GM18868 (cell line): ENCODE data around the gene DEGS2.
"Not testable (repeated sequence)": the region's sequence is repeated elsewhere in the genome, so short reads cannot be mapped to it uniquely, and the experiment has no call there.

Experiments used
- ATAC-seq: cut with Tn5 transposase; IDR thresholded peaks from one replicate; pipeline ENCODE4 v1.9.1; 2021; ENCODE audit warnings: mild to moderate bottlenecking, moderate library complexity; ENCODE audit not compliant: unreplicated experiment

DEGS2 gene

GRCh38 chr14:100180671-100181070, 21.2 kb upstream of the DEGS2 start:
- ATAC-seq: not testable (repeated sequence)

GRCh38 chr14:100178691-100179090, 19.2 kb upstream of the DEGS2 start:
- ATAC-seq: no peak

GRCh38 chr14:100176811-100177327, 17.4 kb upstream of the DEGS2 start:
- no peak for ATAC-seq

DNA sequence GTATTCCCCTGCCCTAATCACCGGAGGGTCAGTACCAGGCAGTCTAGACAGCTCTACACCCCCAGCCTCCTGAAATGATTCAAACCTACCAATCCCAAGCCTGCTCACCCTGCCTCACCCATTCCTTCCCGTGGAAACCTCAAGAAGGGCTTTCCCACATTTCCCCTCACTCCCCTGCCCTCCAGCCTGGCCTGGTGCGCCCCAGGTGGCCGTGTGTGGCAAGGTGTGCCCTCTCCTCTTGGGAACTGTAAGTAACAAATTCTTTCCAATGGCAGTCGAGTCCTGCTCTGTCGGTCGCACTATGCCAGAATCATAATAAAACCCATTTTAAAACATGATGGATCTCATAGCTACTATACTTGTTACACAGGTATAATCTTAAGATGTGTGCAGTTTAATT, 13.9 kb upstream of the DEGS2 start:
- no peak for ATAC-seq

- no peak for ATAC-seq
Observed at GRCh38 chr14:100172811-100173210, 13.4 kb upstream of the DEGS2 start.

- no peak for ATAC-seq
Observed at GRCh38 chr14:100170880-100171279, 11.4 kb upstream of the DEGS2 start.

DNA sequence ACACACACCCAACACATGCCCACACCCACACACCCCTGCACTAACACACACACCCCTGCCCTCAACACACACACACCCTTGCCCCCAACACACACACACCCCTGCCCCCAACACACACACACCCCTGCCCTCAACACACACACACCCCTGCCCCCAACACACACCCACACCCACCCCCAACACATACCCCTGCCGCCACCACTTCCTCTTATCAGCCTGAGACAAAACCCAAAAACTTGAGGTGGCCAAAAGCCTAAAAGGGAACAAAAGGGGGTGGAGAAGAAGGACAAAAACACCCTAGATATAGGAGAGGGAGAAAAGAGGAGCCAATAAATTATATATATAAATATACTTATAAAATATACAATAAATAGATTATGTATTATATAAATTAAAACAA, 9.1 kb upstream of the DEGS2 start:
- no peak for ATAC-seq

- ATAC-seq: no peak
Observed at GRCh38 chr14:100165831-100166440, 6.5 kb upstream of the DEGS2 start.

- ATAC-seq: no peak
Observed at GRCh38 chr14:100165376-100165775, 5.9 kb upstream of the DEGS2 start.

- no peak for ATAC-seq
Observed at GRCh38 chr14:100160534-100160916, 1.1 kb upstream of the DEGS2 start.

- peak; percentile 17 for ATAC-seq
Observed at GRCh38 chr14:100159865-100160533, 554 bp upstream of the DEGS2 start.

GRCh38 chr14:100158566-100159093, 815 bp downstream of the DEGS2 start:
- no peak for ATAC-seq

DNA sequence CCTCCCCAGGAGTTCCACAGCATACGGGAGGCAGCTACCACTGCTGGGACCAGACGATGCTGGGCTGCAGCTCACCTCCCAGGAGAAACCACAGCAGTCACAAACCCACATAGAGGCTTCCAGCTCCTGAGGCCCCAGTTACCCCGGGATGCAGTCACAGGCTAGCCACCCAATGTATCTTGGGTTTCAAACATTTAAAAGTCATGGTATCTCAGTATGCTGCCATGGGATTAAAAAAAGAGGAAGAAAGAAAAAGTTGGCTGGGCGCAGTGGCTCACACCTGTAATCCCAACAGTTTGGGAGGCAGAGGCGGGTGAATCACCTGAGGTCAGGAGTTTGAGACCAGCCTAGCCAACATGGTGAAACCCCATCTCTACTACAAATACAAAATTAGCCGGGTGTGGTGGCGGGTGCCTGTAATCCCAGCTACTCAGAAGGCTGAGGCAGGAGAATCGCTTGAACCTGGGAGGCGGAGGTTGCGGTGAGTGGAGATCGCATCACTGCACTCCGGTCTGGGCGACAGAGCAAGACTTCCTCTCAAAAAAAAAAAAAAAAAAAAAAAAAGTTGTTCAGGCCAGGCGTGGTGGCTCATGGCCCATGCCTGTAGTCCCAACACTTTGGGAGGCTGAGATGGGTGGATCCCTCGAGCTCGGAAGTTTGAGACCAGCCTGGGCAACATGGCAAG, 1.8 kb downstream of the DEGS2 start:
- not testable (repeated sequence) for ATAC-seq

DNA sequence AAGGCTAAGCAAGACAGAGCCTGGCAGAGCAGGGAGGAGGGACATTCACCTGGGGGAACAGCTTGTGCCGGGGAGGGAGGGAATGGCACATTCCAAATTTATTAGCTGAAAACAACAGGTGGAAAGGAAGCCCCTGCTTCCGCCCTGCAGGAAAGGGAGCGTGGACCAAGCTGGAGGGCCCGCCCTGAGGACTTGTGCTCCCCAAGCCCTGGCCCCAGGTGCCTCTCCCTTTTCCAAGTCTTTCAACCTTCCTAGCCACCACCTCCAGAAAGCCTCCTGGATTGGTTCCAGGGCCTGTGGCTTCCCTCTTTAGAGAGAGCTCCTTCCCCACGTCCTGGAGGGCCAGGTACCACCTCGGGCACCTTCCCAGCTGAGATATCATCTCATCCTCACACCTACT, 2.7 kb downstream of the DEGS2 start:
- no peak for ATAC-seq

- no peak for ATAC-seq
Observed at GRCh38 chr14:100155756-100156616, 3.5 kb downstream of the DEGS2 start.

- ATAC-seq: no peak
Observed at GRCh38 chr14:100155049-100155621, 4.3 kb downstream of the DEGS2 start.

GRCh38 chr14:100153560-100153959, 5.9 kb downstream of the DEGS2 start:
- no peak for ATAC-seq

DNA sequence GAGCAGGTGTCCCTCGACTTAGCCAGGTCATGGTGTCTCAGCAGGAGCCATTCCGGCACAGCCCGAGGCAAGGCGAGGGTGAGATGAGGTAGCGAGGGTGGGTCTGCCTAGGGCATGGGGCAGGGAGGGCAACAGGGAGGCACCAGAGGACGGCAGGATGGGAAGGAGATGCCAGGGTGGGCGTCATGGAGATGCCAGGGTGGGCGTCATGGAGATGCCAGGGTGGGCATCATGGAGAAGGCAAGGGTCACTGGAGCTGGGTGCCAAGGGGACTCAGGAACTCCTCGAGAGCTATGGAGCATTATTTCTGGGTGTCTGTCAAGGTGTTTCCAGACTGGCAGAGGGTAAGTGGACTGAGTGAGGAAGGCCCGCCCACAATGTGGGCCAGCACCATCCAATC, 7.4 kb downstream of the DEGS2 start:
- no peak for ATAC-seq

DNA sequence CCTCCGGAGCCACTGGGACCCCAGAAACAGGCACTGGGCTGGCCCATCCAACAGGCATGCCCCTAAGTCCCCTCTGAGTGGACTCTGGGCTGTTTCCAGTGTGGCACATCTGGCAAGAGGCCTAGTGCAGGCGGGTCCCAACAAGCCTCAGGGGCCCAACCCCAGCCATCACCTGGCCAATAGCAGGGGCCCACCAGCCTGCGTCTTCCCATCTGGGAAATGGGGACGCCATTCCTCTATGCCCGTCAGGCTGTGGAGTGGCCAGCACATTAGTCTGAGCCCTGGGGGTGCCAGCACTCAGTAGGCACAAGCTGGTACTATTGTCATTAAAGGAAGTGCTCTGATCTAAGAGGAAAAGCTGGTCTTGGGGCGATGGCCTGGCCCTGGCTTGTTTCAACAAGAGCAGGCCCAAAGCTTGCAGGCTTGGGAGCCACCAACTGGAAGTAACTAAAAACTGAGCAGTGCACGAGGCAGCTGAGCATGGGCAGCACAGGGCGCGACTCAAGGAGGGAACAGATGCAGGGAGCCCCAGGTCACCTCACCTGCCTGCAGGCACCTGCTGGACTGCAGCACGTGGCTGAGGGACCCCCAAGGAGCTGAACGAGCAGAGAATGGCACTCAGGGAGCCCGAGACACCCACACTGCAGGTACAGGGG, 8.4 kb downstream of the DEGS2 start:
- no peak for ATAC-seq
